Measurements from ENCODE around the gene COX8C. TPM values are rescaled to one million over a fixed set of nuclear protein-coding genes. Genes with fewer than 3 reads are reported as not detected.

The COX8C gene
- total and polyA plus RNA-seq, 3 donors from 2014 or later: 19.9 to 65.3 (median 39.1) TPM

GRCh38 chr14:93326196-93326595 lies 20.8 kb upstream of the COX8C start:
- TF ChIP-seq POLR2A (IDR thresholded peaks at IDR 0.05): no peak
- no peak for TF ChIP-seq CTCF (IDR thresholded peaks at IDR 0.05)
- no peak overlapping the region for H3K4me3 ChIP-seq
- WGBS, 2 donors: 95 to 97% methylated on average over 5 of the region's 5 CpGs

GRCh38 chr14:93328546-93328945 lies 18.4 kb upstream of the COX8C start:
- no peak overlapping the region for H3K27ac ChIP-seq
- H3K4me3 ChIP-seq: no peak overlapping the region
- H3K27me3 ChIP-seq: no peaks in the 10 kb centered on the region
- peaks cover 7% of the 10 kb centered on the region for H3K4me1 ChIP-seq
- H3K36me3 ChIP-seq (ENCODE audit: low read depth, missing control alignments): no peaks in the 10 kb centered on the region
- no peak for DNase-seq
- WGBS, 2 donors: 93 to 95% methylated on average over 6 of the region's 6 CpGs
- TF ChIP-seq POLR2A (IDR thresholded peaks at IDR 0.05): no peak
- no peak for TF ChIP-seq CTCF (IDR thresholded peaks at IDR 0.05)
- no peaks in the 10 kb centered on the region for H3K9me3 ChIP-seq
- intact Hi-C loops (cut with DNase I; ENCODE audit: low total_unique reads): no loop called here

More at GRCh38 chr14:93326196-93326595, 20.8 kb upstream of the COX8C start:
- Histone ChIP-seq H3K36me3 (ENCODE audit: low read depth, missing control alignments) (no peaks in the 10 kb centered on the region), H3K4me1 (no peaks in the 10 kb centered on the region), H3K9me3 (no peaks in the 10 kb centered on the region), H3K27ac (no peak overlapping the region), H3K27me3 (no peaks in the 10 kb centered on the region)
- intact Hi-C loops (cut with DNase I; ENCODE audit: low total_unique reads): no loop called here
- no peak for DNase-seq

GRCh38 chr14:93329965-93330608 lies 16.9 kb upstream of the COX8C start:
- intact Hi-C loops (cut with DNase I; ENCODE audit: low total_unique reads): no loop called here
- H3K4me1 ChIP-seq: peaks cover 11% of the 10 kb centered on the region
- no peaks in the 10 kb centered on the region for H3K36me3 ChIP-seq (ENCODE audit: low read depth, missing control alignments)
- TF ChIP-seq CTCF (IDR thresholded peaks at IDR 0.05) (no peak), POLR2A (IDR thresholded peaks at IDR 0.05) (no peak)
- WGBS, 2 donors: 56 to 70% methylated on average over 5 of the region's 5 CpGs
- no peak for DNase-seq
- no peaks in the 10 kb centered on the region for H3K27me3 ChIP-seq
- H3K4me3 ChIP-seq: no peak overlapping the region
- H3K27ac ChIP-seq: no peak overlapping the region
- H3K9me3 ChIP-seq: no peaks in the 10 kb centered on the region

GRCh38 chr14:93330609-93331000 lies 16.4 kb upstream of the COX8C start:
- DNase-seq: no peak
- Histone ChIP-seq H3K4me3 (no peak overlapping the region), H3K36me3 (ENCODE audit: low read depth, missing control alignments) (no peaks in the 10 kb centered on the region), H3K27ac (no peak overlapping the region), H3K9me3 (no peaks in the 10 kb centered on the region), H3K27me3 (no peaks in the 10 kb centered on the region), H3K4me1 (peaks cover 11% of the 10 kb centered on the region)
- WGBS, 2 donors: 68 to 75% methylated on average over 2 of the region's 2 CpGs
- TF ChIP-seq POLR2A (IDR thresholded peaks at IDR 0.05): no peak
- no peak for TF ChIP-seq CTCF (IDR thresholded peaks at IDR 0.05)
- intact Hi-C loops (cut with DNase I; ENCODE audit: low total_unique reads): no loop called here

Measured in testis (tissue), 3 donors.